Measurements from ENCODE around the gene NOS1AP. TPM values are rescaled to one million over a fixed set of nuclear protein-coding genes. Genes with fewer than 3 reads are reported as not detected.

The NOS1AP gene
- total and polyA plus RNA-seq, 2 donors (not counting 3 experiments of a cell fraction or from before 2014, with no cell fraction given), result 1.3 to 5.4 TPM

- intact Hi-C loops (cut with micrococcal nuclease) (no loop called here), dilution Hi-C loops (cut with MboI; ENCODE audit: extremely low pct_ligation_motif_present, low sequenced_read_pairs) (no loop called here)
- Histone ChIP-seq H3K36me3 (ENCODE audit: control insufficient read depth in 2 of 2, extremely low read depth in 1 of 2, insufficient read depth in 2 of 2, low read length in 2 of 2) (no peaks in the 10 kb centered on the region), H3K4me1 (ENCODE audit: control insufficient read depth, extremely low read depth, insufficient read depth, low read length) (no peaks in the 10 kb centered on the region), H3K4me3 (replicated peaks in 1 of 3; ENCODE audit: insufficient read depth in 1 of 3, low read depth in 1 of 3, low read length in 3 of 3) (no peak overlapping the region), H3K27ac (ENCODE audit: insufficient read depth, low read depth, low read length) (no peak overlapping the region), H3K9me3 (replicated peaks; ENCODE audit: control insufficient read depth, insufficient read depth, low read length) (no peaks in the 10 kb centered on the region), H3K9ac (replicated peaks; ENCODE audit: extremely low read depth, insufficient read depth, low read length) (no peak overlapping the region), H2AFZ (ENCODE audit: low read depth, low read length) (no peak overlapping the region), H4K20me1 (replicated peaks; ENCODE audit: control insufficient read depth, extremely low read depth, insufficient read depth, low read length) (no peaks in the 10 kb centered on the region), H3K9me1 (replicated peaks; ENCODE audit: control insufficient read depth, extremely low read depth, insufficient read depth, low read length) (no peaks in the 10 kb centered on the region), H3K4me2 (ENCODE audit: insufficient read depth, low read length) (no peak overlapping the region), H3K27me3 (ENCODE audit: control insufficient read depth in 2 of 2, insufficient read depth in 2 of 2, low read length in 2 of 2) (no peaks in the 10 kb centered on the region), H3K79me2 (ENCODE audit: control insufficient read depth, insufficient read depth, low read length) (no peaks in the 10 kb centered on the region)
- DNase-seq (ENCODE audit: low read depth, low spot score) (no peak), FAIRE-seq (no peak)
- POLR2A ChIA-PET, result no interaction called here
- TF ChIP-seq CTCF (IDR thresholded peaks at IDR 0.05; ENCODE audit: extremely low read depth in 1 of 2, insufficient read depth in 1 of 2, low read depth in 1 of 2, low read length in 2 of 2) (no peak), GATA2 (IDR thresholded peaks at IDR 0.05; ENCODE audit: insufficient read depth, insufficient read length, low read depth, low read length) (no peak), FOS (IDR thresholded peaks at IDR 0.05; ENCODE audit: borderline replicate concordance, insufficient read depth, low read length) (no peak), JUN (IDR thresholded peaks at IDR 0.05; ENCODE audit: borderline replicate concordance, insufficient read depth, insufficient read length, low read depth) (no peak), POLR2A (IDR thresholded peaks at IDR 0.05; ENCODE audit: low read depth, low read length) (no peak), MAX (IDR thresholded peaks at IDR 0.05; ENCODE audit: insufficient read depth, insufficient read length) (no peak), EZH2 (IDR thresholded peaks at IDR 0.05; ENCODE audit: borderline replicate concordance, low read depth, low read length, severe bottlenecking) (no peak), MYC (IDR thresholded peaks at IDR 0.05; ENCODE audit: low read depth, low read length) (no peak), POLR2AphosphoS5 (IDR thresholded peaks at IDR 0.05; ENCODE audit: insufficient read depth, low read depth, low read length) (no peak)
- CTCF ChIA-PET, result no interaction called here
- BruUV-seq (replicated peaks), result no TSS peak
Observed at GRCh38 chr1:162180813-162181212, 111.3 kb downstream of the NOS1AP start.
